Astrocyte (in vitro differentiated cells and primary cell): Measurements from ENCODE around the gene VWC2L. TPM values are rescaled to one million over a fixed set of nuclear protein-coding genes. Genes with fewer than 3 reads are reported as not detected.

Experiments used
- DNase-seq: peaks from one replicate; pipeline ENCODE4 v3.0.0-alpha.2; 2010; ENCODE audit warnings: low read depth
- FAIRE-seq: peaks from 2 replicates; lab custom pipeline; 2011; peaks lifted over from hg19 to GRCh38; lab: Jason Lieb, UNC
- H2AFZ ChIP-seq: 2 replicates; pipeline ENCODE4 v1.6.0; 2012; ENCODE audit warnings: low read depth, low read length, inconsistent platforms
- H3K27ac ChIP-seq: 2 replicates; pipeline ENCODE4 v1.5.1; 2011; ENCODE audit warnings: low read depth, low read length, inconsistent platforms
- H3K27me3 ChIP-seq: 2 replicates; pipeline ENCODE4 v1.6.0; 2011; ENCODE audit warnings: low read length, inconsistent platforms; ENCODE audit not compliant: insufficient read depth
- H3K36me3 ChIP-seq: 2 replicates; pipeline ENCODE4 v1.5.1; 2011; ENCODE audit warnings: low read length, inconsistent platforms; ENCODE audit not compliant: insufficient read depth
- H3K4me1 ChIP-seq: 2 replicates; pipeline ENCODE4 v1.5.1; 2011; ENCODE audit warnings: low read length, inconsistent platforms; ENCODE audit not compliant: insufficient read depth
- H3K4me2 ChIP-seq: 2 replicates; pipeline ENCODE4 v1.6.0; 2012; ENCODE audit warnings: low read length, inconsistent platforms
- H3K4me3 ChIP-seq: 2 replicates; pipeline ENCODE4 v1.5.1; 2011; ENCODE audit warnings: low read depth, mild to moderate bottlenecking, low read length, inconsistent platforms; ENCODE audit not compliant: insufficient read depth
- H3K79me2 ChIP-seq: 2 replicates; pipeline ENCODE4 v1.6.0; 2012; ENCODE audit warnings: mild to moderate bottlenecking, low read length, inconsistent platforms; ENCODE audit not compliant: insufficient read depth
- H3K9ac ChIP-seq: 2 replicates; pipeline ENCODE4 v1.6.0; 2012; ENCODE audit warnings: mild to moderate bottlenecking, low read length, inconsistent platforms
- H3K9me3 ChIP-seq: 2 replicates; pipeline ENCODE4 v1.5.1; 2012; ENCODE audit warnings: low read depth, mild to moderate bottlenecking, low read length, inconsistent platforms; ENCODE audit not compliant: insufficient read depth
- H4K20me1 ChIP-seq: 2 replicates; pipeline ENCODE4 v1.6.0; 2012; ENCODE audit warnings: low read length, inconsistent platforms; ENCODE audit not compliant: insufficient read depth
- H3K27ac Mint-ChIP-seq: one replicate; pipeline ENCODE4 v1.8.0; 2021; ENCODE audit warnings: mild to moderate bottlenecking, mixed read lengths; ENCODE audit not compliant: unreplicated experiment
- H3K27me3 Mint-ChIP-seq: one replicate; pipeline ENCODE4 v1.8.0; 2021; ENCODE audit warnings: low read depth, mixed read lengths; ENCODE audit not compliant: unreplicated experiment
- H3K36me3 Mint-ChIP-seq: one replicate; pipeline ENCODE4 v1.8.0; 2021; ENCODE audit warnings: low read depth, mixed read lengths; ENCODE audit not compliant: unreplicated experiment
- H3K4me1 Mint-ChIP-seq: one replicate; pipeline ENCODE4 v1.8.0; 2021; ENCODE audit warnings: low read depth, mixed read lengths; ENCODE audit not compliant: unreplicated experiment
- H3K4me3 Mint-ChIP-seq: one replicate; pipeline ENCODE4 v1.8.0; 2021; ENCODE audit warnings: mild to moderate bottlenecking, moderate library complexity, mixed read lengths; ENCODE audit not compliant: unreplicated experiment
- H3K9me3 Mint-ChIP-seq: one replicate; pipeline ENCODE4 v1.8.0; 2021; ENCODE audit warnings: mild to moderate bottlenecking, mixed read lengths; ENCODE audit not compliant: unreplicated experiment
- EZH2 ChIP-seq: IDR thresholded peaks from 2 replicates; pipeline ENCODE4 v1.6.1; 2012; ENCODE audit warnings: mild to moderate bottlenecking, low read length, inconsistent platforms; ENCODE audit not compliant: insufficient read depth
- total RNA-seq: library from RNA; stranded (reverse); gene quantifications from 2 replicates; pipeline ENCODE4 v1.2.1, GENCODE V29; 2021
- TF ChIP-seq, protein P1 (sequence below): IDR thresholded peaks from 2 replicates; pipeline ENCODE4 v1.5.1; 2011; ENCODE audit warnings: low read depth, mild to moderate bottlenecking, inconsistent platforms, low read length, moderate library complexity; ENCODE audit not compliant: insufficient read depth

VWC2L gene
- total RNA-seq, 1 donor from 2014 or later = not detected

DNA sequence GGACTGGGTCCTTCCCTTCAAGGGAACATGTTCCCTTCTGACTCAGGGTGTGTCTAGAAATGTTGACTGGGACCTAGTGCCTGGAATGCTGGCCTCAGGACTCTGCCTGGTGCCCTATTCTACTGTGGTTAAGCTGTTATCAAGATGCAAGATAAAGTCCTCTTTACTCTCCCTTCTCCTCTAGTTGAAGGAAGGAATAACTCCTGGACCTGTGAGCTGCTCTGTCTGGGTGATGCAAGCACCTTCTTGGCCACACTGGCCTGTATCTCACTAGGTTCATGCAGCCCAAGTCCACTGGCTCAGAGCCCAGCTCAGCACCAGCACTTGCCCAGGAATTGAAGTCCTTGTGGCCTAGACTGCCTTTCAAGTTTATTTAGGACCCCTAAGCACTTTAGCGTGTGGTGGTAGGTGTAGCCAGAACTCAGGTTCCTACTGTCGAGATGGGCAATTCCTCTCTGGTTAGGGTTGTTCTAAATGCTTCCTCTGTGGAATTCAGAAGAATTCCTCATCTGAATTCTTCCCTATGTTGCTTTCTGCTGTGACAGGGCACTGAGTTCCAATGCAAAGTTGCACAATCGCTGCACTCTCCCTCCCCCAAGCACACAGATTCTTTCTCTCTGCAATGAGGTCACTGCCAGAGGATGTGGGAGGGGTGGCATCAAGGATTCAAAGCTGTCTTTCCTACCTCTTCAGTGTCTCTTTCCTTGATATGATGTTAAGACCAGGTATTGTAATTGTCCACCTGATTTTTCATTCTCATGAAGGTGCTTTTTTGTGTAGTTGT is 54.7 kb downstream of the VWC2L start:
- H3K4me3 ChIP-seq = no peak overlapping the region
- H3K4me3 Mint-ChIP-seq = peak overlapping the region; percentile 72
- no peaks in the 10 kb centered on the region for H3K36me3 Mint-ChIP-seq
- H3K9ac ChIP-seq = no peak overlapping the region
- TF ChIP-seq, protein P1, sequence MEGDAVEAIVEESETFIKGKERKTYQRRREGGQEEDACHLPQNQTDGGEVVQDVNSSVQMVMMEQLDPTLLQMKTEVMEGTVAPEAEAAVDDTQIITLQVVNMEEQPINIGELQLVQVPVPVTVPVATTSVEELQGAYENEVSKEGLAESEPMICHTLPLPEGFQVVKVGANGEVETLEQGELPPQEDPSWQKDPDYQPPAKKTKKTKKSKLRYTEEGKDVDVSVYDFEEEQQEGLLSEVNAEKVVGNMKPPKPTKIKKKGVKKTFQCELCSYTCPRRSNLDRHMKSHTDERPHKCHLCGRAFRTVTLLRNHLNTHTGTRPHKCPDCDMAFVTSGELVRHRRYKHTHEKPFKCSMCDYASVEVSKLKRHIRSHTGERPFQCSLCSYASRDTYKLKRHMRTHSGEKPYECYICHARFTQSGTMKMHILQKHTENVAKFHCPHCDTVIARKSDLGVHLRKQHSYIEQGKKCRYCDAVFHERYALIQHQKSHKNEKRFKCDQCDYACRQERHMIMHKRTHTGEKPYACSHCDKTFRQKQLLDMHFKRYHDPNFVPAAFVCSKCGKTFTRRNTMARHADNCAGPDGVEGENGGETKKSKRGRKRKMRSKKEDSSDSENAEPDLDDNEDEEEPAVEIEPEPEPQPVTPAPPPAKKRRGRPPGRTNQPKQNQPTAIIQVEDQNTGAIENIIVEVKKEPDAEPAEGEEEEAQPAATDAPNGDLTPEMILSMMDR = no peak
- TF ChIP-seq EZH2 = no peak
- FAIRE-seq (no peak), DNase-seq (peak; percentile 60)
- H3K36me3 ChIP-seq = no peaks in the 10 kb centered on the region
- no peaks in the 10 kb centered on the region for H3K79me2 ChIP-seq
- H3K27ac ChIP-seq = no peak overlapping the region
- H3K4me1 ChIP-seq = no peaks in the 10 kb centered on the region
- H3K27ac Mint-ChIP-seq = peak overlapping the region; percentile 93
- H3K9me3 ChIP-seq = no peaks in the 10 kb centered on the region
- H4K20me1 ChIP-seq = no peaks in the 10 kb centered on the region
- no peaks in the 10 kb centered on the region for H3K27me3 ChIP-seq
- H2AFZ ChIP-seq = no peak overlapping the region
- H3K4me2 ChIP-seq = no peak overlapping the region
- H3K4me1 Mint-ChIP-seq = peaks cover 13% of the 10 kb centered on the region
- H3K9me3 Mint-ChIP-seq = peaks cover 8% of the 10 kb centered on the region
- H3K27me3 Mint-ChIP-seq = no peaks in the 10 kb centered on the region

DNA sequence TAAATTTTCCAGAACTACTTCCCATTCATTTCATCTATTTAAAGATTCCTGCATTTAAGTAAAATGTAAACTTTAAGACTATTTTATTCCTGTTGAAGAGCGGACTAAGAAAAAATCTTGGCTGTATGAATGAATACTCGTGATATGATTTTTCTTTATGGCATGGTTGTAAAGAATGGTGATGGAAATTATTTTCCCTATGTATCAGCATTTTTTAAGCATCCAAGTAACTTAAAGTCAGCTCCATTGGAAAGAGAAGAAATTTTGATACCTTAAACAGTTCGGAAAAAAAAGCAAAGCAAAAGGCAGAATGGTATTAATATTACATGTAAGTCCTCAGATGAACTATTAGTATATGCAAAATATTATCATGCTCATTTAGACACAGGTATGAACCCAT is 58.9 kb downstream of the VWC2L start:
- DNase-seq = no peak
- Mint-ChIP-seq H3K9me3 (peaks cover 5% of the 10 kb centered on the region), H3K4me1 (peaks cover 20% of the 10 kb centered on the region), H3K36me3 (no peaks in the 10 kb centered on the region), H3K27me3 (no peaks in the 10 kb centered on the region), H3K27ac (no peak overlapping the region), H3K4me3 (no peak overlapping the region)
- Histone ChIP-seq H3K4me2 (no peak overlapping the region), H3K4me3 (no peak overlapping the region), H3K9ac (no peak overlapping the region), H3K79me2 (no peaks in the 10 kb centered on the region), H4K20me1 (no peaks in the 10 kb centered on the region), H3K9me3 (no peaks in the 10 kb centered on the region), H3K36me3 (no peaks in the 10 kb centered on the region), H3K4me1 (no peaks in the 10 kb centered on the region), H3K27me3 (no peaks in the 10 kb centered on the region), H2AFZ (no peak overlapping the region), H3K27ac (no peak overlapping the region)
- TF ChIP-seq EZH2 = no peak
- FAIRE-seq = no peak

DNA sequence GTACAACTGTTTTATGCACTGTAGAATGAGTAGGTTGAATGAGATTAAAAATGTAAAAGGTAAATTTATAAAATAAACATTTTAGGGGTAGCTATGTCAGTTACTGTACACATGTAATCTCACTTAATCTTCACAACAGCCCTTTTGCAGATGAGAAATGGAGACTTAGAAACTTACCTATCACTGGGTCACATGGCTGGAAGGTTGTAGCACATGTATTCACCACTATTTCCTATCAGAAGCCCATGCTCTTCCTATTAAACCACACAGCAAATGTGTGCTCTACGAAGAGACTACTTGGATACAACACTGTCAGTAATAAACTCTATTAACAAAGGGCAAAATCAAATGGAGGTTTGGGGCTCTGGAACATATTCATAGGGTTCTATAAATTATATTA is 60.5 kb downstream of the VWC2L start:
- peaks cover 6% of the 10 kb centered on the region for H3K4me1 Mint-ChIP-seq

More for the DNA sequence above, 60.5 kb downstream of the VWC2L start:
- Mint-ChIP-seq H3K9me3 (no peaks in the 10 kb centered on the region), H3K27me3 (no peaks in the 10 kb centered on the region), H3K4me3 (no peak overlapping the region), H3K27ac (no peak overlapping the region), H3K36me3 (no peaks in the 10 kb centered on the region)
- no peak overlapping the region for H3K4me2 ChIP-seq
- no peak for TF ChIP-seq EZH2
- H3K27ac ChIP-seq = no peak overlapping the region
- no peak overlapping the region for H3K4me3 ChIP-seq
- FAIRE-seq (no peak), DNase-seq (no peak)
- no peaks in the 10 kb centered on the region for H4K20me1 ChIP-seq
- H2AFZ ChIP-seq = no peak overlapping the region
- no peaks in the 10 kb centered on the region for H3K36me3 ChIP-seq
- H3K9me3 ChIP-seq = no peaks in the 10 kb centered on the region
- no peaks in the 10 kb centered on the region for H3K4me1 ChIP-seq
- H3K27me3 ChIP-seq = no peaks in the 10 kb centered on the region
- H3K79me2 ChIP-seq = no peaks in the 10 kb centered on the region
- no peak overlapping the region for H3K9ac ChIP-seq
